Activated CD4-positive, alpha-beta T cell treated with anti-CD3 and anti-CD28 coated beads, Interleukin-2, amount 10 ng/mL, durations not matched to agents 7 days and 5 days (primary cell): Measurements from ENCODE around the gene GTPBP2. TPM values are rescaled to one million over a fixed set of nuclear protein-coding genes. Genes with fewer than 3 reads are reported as not detected.

Experiments
- CTCF ChIA-PET: fragments of 350-600 bp; sonication (Branson Sonifier 250); formaldehyde crosslinking; loops from one replicate; lab custom pipeline; 2021; ENCODE audit warnings: antibody characterized with exemption; lab: Charles Lee
- POLR2A ChIA-PET: fragments of 350-600 bp; sonication (Branson Sonifier 250); formaldehyde crosslinking; loops from one replicate; lab custom pipeline; 2021; ENCODE audit warnings: antibody characterized with exemption; lab: Charles Lee
- DNase-seq: peaks from one replicate; pipeline ENCODE4 v3.0.0-alpha.2; 2020
- H3K27ac Mint-ChIP-seq: one replicate; pipeline ENCODE4 v1.8.0; 2021; ENCODE audit warnings: mild to moderate bottlenecking, moderate library complexity, mixed read lengths
- H3K27me3 Mint-ChIP-seq: one replicate; pipeline ENCODE4 v1.8.0; 2021; ENCODE audit warnings: mixed read lengths
- H3K36me3 Mint-ChIP-seq: one replicate; pipeline ENCODE4 v1.8.0; 2021; ENCODE audit warnings: low read depth, mixed read lengths
- H3K4me1 Mint-ChIP-seq: one replicate; pipeline ENCODE4 v1.8.0; 2021; ENCODE audit warnings: mixed read lengths
- H3K4me3 Mint-ChIP-seq: one replicate; pipeline ENCODE4 v1.8.0; 2021; ENCODE audit warnings: mild to moderate bottlenecking, moderate library complexity, mixed read lengths
- H3K9me3 Mint-ChIP-seq: one replicate; pipeline ENCODE4 v1.8.0; 2021; ENCODE audit warnings: mixed read lengths
- total RNA-seq, 2 experiments: library from RNA; stranded (reverse); gene quantifications; one replicate each; pipeline ENCODE4 v1.2.3, GENCODE V29; 2021

The GTPBP2 gene
- total RNA-seq, 2 experiments from 2014 or later = 91.9 to 98.3 TPM

- H3K27me3 Mint-ChIP-seq = no peaks in the 10 kb centered on the region
- DNase-seq = no peak
- peaks cover 65% of the 10 kb centered on the region for H3K36me3 Mint-ChIP-seq
- peaks cover 67% of the 10 kb centered on the region for H3K4me1 Mint-ChIP-seq
- H3K27ac Mint-ChIP-seq = peak overlapping the region; percentile 78
- H3K9me3 Mint-ChIP-seq = no peaks in the 10 kb centered on the region
- ChIA-PET POLR2A (no interaction called here), CTCF (interaction anchor here (0.7 to 1.0 kb wide), 2 partner anchors 10 to 31 kb away, joined by 3 to 5 read pairs; no protein-coding TSS in a partner anchor)
- H3K4me3 Mint-ChIP-seq = no peak overlapping the region
These were observed 46.2 kb downstream of the GTPBP2 start for GRCh38 chr6:43582911-43583310.

GRCh38 chr6:43579171-43579570, 49.9 kb downstream of the GTPBP2 start:
- Mint-ChIP-seq H3K4me3 (peak overlapping the region; percentile 36), H3K36me3 (peaks cover 45% of the 10 kb centered on the region), H3K4me1 (peaks cover 52% of the 10 kb centered on the region), H3K27ac (peak overlapping the region; percentile 34), H3K9me3 (no peaks in the 10 kb centered on the region), H3K27me3 (no peaks in the 10 kb centered on the region)
- ChIA-PET POLR2A (no interaction called here), CTCF (interaction anchor here (1.0 kb wide), 1 partner anchor 13 kb away, joined by 3 read pairs; no protein-coding TSS in a partner anchor)
- no peak for DNase-seq

- CTCF ChIA-PET = interaction anchor here (0.5 to 1.0 kb wide), 2 partner anchors 13 to 37 kb away, joined by 3 read pairs; no protein-coding TSS in a partner anchor
These were observed 50.3 kb downstream of the GTPBP2 start for GRCh38 chr6:43578748-43579147.

GRCh38 chr6:43575772-43576551, 53.1 kb downstream of the GTPBP2 start, which contains the start of the genes POLH and XPO5:
Gene POLH, plus strand, starts transcription at chr6:43576185. Its CDS starts 6,135 bp downstream, at chr6:43582320.
Gene XPO5, minus strand, starts transcription at chr6:43576038. Its CDS starts 174 bp downstream, at chr6:43575864.
- Mint-ChIP-seq H3K36me3 (peaks cover 38% of the 10 kb centered on the region), H3K4me1 (peaks cover 49% of the 10 kb centered on the region), H3K4me3 (peak within 1 kb of the TSS; percentile 91), H3K27me3 (no peaks in the 10 kb centered on the region), H3K9me3 (no peaks in the 10 kb centered on the region), H3K27ac (peak within 1 kb of the TSS; percentile 85)
- DNase-seq = peak; percentile 91
- ChIA-PET POLR2A (interaction anchor here (0.6 to 1.0 kb wide), 2 partner anchors 53 to 58 kb away, joined by 3 read pairs; partner anchors contain the start of gene GTPBP2), CTCF (interaction anchor here (0.6 to 1.3 kb wide), 7 partner anchors 13 to 128 kb away, joined by 3 to 4 read pairs (median 3); partner anchors contain the start of genes POLR1C and YIPF3)

More at GRCh38 chr6:43578748-43579147, 50.3 kb downstream of the GTPBP2 start:
- no peak for DNase-seq
- peaks cover 41% of the 10 kb centered on the region for H3K36me3 Mint-ChIP-seq
- peaks cover 49% of the 10 kb centered on the region for H3K4me1 Mint-ChIP-seq
- POLR2A ChIA-PET = no interaction called here
- H3K4me3 Mint-ChIP-seq = peak overlapping the region; percentile 36
- no peaks in the 10 kb centered on the region for H3K27me3 Mint-ChIP-seq
- H3K27ac Mint-ChIP-seq = no peak overlapping the region
- no peaks in the 10 kb centered on the region for H3K9me3 Mint-ChIP-seq

- ChIA-PET POLR2A (interaction anchor here (0.6 to 1.0 kb wide), 3 partner anchors 27 to 59 kb away, joined by 3 read pairs; partner anchors contain the start of gene GTPBP2), CTCF (interaction anchor here (0.6 to 1.3 kb wide), 6 partner anchors 13 to 129 kb away, joined by 3 to 4 read pairs (median 3); partner anchors contain the start of genes POLR1C and YIPF3)
- H3K27me3 Mint-ChIP-seq = no peaks in the 10 kb centered on the region
- H3K4me3 Mint-ChIP-seq = peak overlapping the region; percentile 91
- H3K9me3 Mint-ChIP-seq = no peaks in the 10 kb centered on the region
- H3K36me3 Mint-ChIP-seq = peaks cover 43% of the 10 kb centered on the region
- H3K4me1 Mint-ChIP-seq = peaks cover 52% of the 10 kb centered on the region
- H3K27ac Mint-ChIP-seq = peak overlapping the region; percentile 85
- DNase-seq = peak; percentile 18
These were observed 53.8 kb downstream of the GTPBP2 start for GRCh38 chr6:43575105-43575771.

GRCh38 chr6:43572015-43572414, 57.0 kb downstream of the GTPBP2 start:
- H3K27me3 Mint-ChIP-seq = no peaks in the 10 kb centered on the region
- POLR2A ChIA-PET = no interaction called here
- H3K4me1 Mint-ChIP-seq = peaks cover 32% of the 10 kb centered on the region
- CTCF ChIA-PET = interaction anchor here (1.0 to 1.6 kb wide), 3 partner anchors 13 to 19 kb away, joined by 3 to 4 read pairs (median 4); no protein-coding TSS in a partner anchor
- no peak overlapping the region for H3K27ac Mint-ChIP-seq
- H3K4me3 Mint-ChIP-seq = no peak overlapping the region
- H3K36me3 Mint-ChIP-seq = peaks cover 36% of the 10 kb centered on the region
- DNase-seq = no peak
- no peaks in the 10 kb centered on the region for H3K9me3 Mint-ChIP-seq

GRCh38 chr6:43570876-43571441, 58.1 kb downstream of the GTPBP2 start:
- Mint-ChIP-seq H3K27me3 (no peaks in the 10 kb centered on the region), H3K36me3 (peaks cover 39% of the 10 kb centered on the region), H3K9me3 (no peaks in the 10 kb centered on the region), H3K27ac (peak overlapping the region; percentile 70), H3K4me1 (peaks cover 35% of the 10 kb centered on the region), H3K4me3 (no peak overlapping the region)
- CTCF ChIA-PET = interaction anchor here (0.7 to 1.6 kb wide), 4 partner anchors 14 to 49 kb away, joined by 3 to 4 read pairs (median 4); no protein-coding TSS in a partner anchor
- no peak for DNase-seq
- POLR2A ChIA-PET = interaction anchor here (1.0 kb wide), 1 partner anchor 58 kb away, joined by 4 read pairs; the partner anchor contains the start of gene GTPBP2

Other genes with a start within 250 kb of the GTPBP2 start
- gene ABCC10, start 201.7 kb downstream of the GTPBP2 start, total RNA-seq = 10 to 100 TPM; 47.1 to 53.2 TPM
- not detected for gene DLK2, start 173.7 kb downstream of the GTPBP2 start, total RNA-seq
- gene TJAP1, start 151.7 kb downstream of the GTPBP2 start, total RNA-seq = 10 to 100 TPM; 36.5 to 41.8 TPM
- gene LRRC73, start 118.9 kb downstream of the GTPBP2 start, total RNA-seq = under 1 TPM; 0.48 to 0.52 TPM
- gene YIPF3, start 112.3 kb downstream of the GTPBP2 start, total RNA-seq = 10 to 100 TPM; 68.1 to 71.7 TPM
- gene POLR1C, start 112.2 kb downstream of the GTPBP2 start, total RNA-seq = 10 to 100 TPM; 23.1 to 33.4 TPM
- 10 to 100 TPM; 55.5 to 60.3 TPM for gene XPO5, start 53.2 kb downstream of the GTPBP2 start, total RNA-seq
- gene POLH, start 53.1 kb downstream of the GTPBP2 start, total RNA-seq = 10 to 100 TPM; 80.3 to 87.0 TPM
- 10 to 100 TPM; 41.8 to 44.3 TPM for gene MAD2L1BP, start 6.6 kb upstream of the GTPBP2 start, total RNA-seq
- gene RSPH9, start 15.8 kb upstream of the GTPBP2 start, total RNA-seq = not detected
- 10 to 100 TPM; 37.3 to 46.4 TPM for gene MRPS18A, start 58.5 kb upstream of the GTPBP2 start, total RNA-seq
- 10 to 100 TPM; 23.7 to 25.8 TPM for gene VEGFA, start 140.9 kb upstream of the GTPBP2 start, total RNA-seq